AG08395 (cell line): ENCODE measurements around the gene TRABD2B.

Experiments used
- DNase-seq: peaks from one replicate; pipeline ENCODE4 v3.0.0; 2012; ENCODE audit warnings: mixed read lengths, low spot score

TRABD2B gene

GRCh38 chr1:47725000-47725473 is 272.1 kb downstream of the TRABD2B start:
- DNase-seq: no peak

GRCh38 chr1:47724432-47724999 is 272.7 kb downstream of the TRABD2B start:
- DNase-seq: no peak

GRCh38 chr1:47722909-47723580 is 274.1 kb downstream of the TRABD2B start:
- no peak for DNase-seq

GRCh38 chr1:47722101-47722500 is 275.1 kb downstream of the TRABD2B start:
- no peak for DNase-seq

- no peak for DNase-seq
Observed at GRCh38 chr1:47720111-47720510, 277.1 kb downstream of the TRABD2B start.

- no peak for DNase-seq
Observed at GRCh38 chr1:47717341-47717740, 279.8 kb downstream of the TRABD2B start.

GRCh38 chr1:47713975-47714767 is 283.0 kb downstream of the TRABD2B start:
- no peak for DNase-seq

- DNase-seq: no peak
Observed at GRCh38 chr1:47713333-47713953, 283.7 kb downstream of the TRABD2B start.

- DNase-seq: no peak
Observed at GRCh38 chr1:47712596-47713299, 284.4 kb downstream of the TRABD2B start.

- no peak for DNase-seq
Observed at GRCh38 chr1:47711848-47712492, 285.2 kb downstream of the TRABD2B start.

- DNase-seq: no peak
Observed at GRCh38 chr1:47711184-47711847, 285.9 kb downstream of the TRABD2B start.
